ENCODE measurements around the gene CTNNA3.

CTNNA3 gene

DNA sequence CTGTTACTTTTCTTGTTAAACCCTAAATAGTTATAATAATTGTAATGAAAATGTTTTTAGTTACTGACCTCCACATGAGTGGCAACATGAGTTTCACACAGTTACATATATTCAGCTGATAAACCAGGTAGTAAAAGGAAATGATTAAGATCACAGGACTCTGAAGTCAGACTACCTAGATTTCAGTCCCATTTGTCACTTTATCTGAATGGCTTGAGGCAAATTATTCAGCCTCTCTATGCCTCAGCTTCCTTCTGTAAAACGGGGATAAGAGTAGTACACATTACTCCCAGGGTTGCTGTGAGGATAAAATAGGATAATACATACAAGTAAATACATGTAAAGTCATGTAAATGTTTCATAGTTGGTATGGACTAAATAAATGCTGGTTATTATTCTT, 1024.4 kb downstream of the CTNNA3 start:
- TF ChIP-seq, protein P1, sequence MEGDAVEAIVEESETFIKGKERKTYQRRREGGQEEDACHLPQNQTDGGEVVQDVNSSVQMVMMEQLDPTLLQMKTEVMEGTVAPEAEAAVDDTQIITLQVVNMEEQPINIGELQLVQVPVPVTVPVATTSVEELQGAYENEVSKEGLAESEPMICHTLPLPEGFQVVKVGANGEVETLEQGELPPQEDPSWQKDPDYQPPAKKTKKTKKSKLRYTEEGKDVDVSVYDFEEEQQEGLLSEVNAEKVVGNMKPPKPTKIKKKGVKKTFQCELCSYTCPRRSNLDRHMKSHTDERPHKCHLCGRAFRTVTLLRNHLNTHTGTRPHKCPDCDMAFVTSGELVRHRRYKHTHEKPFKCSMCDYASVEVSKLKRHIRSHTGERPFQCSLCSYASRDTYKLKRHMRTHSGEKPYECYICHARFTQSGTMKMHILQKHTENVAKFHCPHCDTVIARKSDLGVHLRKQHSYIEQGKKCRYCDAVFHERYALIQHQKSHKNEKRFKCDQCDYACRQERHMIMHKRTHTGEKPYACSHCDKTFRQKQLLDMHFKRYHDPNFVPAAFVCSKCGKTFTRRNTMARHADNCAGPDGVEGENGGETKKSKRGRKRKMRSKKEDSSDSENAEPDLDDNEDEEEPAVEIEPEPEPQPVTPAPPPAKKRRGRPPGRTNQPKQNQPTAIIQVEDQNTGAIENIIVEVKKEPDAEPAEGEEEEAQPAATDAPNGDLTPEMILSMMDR (IDR thresholded peaks at IDR 0.05; ENCODE audit: low read depth, low read length): no peak
- no peak overlapping the region for H3K4me3 ChIP-seq (ENCODE audit: low read depth, low read length)

DNA sequence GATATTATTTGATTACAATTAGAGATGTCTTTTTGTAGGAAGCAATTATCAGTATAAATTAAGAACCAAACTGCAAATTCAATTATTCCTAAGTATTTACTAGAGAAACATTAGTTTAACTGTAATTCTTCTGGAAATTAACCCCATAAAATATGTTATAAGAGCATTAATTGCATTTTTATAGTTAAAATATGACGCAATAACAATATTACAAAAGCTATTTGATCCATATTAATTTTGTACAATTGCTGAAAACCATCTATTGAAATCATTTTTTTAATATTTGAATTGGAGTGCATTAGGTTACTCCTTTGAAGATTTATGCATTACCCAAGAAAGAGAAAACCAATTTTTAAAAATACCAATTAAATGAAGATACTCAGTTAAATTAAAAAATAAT, 1024.9 kb downstream of the CTNNA3 start:
- TF ChIP-seq, protein P1 (IDR thresholded peaks at IDR 0.05; ENCODE audit: low read depth, low read length): no peak

DNA sequence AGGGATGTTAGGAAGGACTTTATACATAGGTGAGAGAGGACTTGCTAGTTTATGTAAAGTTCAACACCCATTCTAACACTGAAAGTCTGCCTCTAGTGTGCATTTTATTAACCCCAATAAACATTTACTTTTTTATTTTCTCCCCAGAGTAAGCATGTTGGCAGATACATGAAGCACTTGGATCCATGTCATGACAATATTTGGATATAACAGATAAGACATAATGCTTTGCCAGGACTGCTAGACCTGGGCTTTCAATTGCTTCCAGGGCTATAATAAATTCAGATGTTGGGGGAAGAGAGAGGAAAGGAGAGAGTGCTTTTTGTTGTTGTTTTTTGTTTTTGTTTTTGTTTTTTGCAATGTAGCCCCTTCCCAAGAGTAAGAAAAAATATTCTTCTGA, 1039.5 kb downstream of the CTNNA3 start:
- TF ChIP-seq, protein P1 (IDR thresholded peaks at IDR 0.05; ENCODE audit: low read depth, low read length): no peak
- no peak overlapping the region for H3K4me3 ChIP-seq (ENCODE audit: low read depth, low read length)

More for the DNA sequence above, 1024.9 kb downstream of the CTNNA3 start:
- no peak overlapping the region for H3K4me3 ChIP-seq (ENCODE audit: low read depth, low read length)

DNA sequence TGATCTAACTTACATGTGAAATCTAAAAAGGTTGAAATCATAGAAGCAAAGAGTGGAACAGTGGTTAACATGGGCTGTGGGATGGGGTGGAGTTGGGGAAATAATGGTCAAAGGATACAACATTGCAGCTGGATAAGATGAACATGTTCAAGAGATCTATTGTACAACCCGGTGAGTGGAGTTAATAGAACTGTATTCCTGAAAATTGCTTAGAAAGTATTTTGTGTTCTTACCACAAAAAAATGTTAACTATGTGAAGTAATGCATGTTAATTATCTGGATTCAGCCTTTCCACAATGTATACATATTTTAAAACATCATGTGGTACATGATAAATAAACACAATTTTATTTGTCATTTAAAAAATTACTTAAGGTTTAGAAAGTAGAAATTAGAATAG, 1041.1 kb downstream of the CTNNA3 start:
- H3K4me3 ChIP-seq (ENCODE audit: low read depth, low read length): no peak overlapping the region
- TF ChIP-seq, protein P1 (IDR thresholded peaks at IDR 0.05; ENCODE audit: low read depth, low read length): no peak

DNA sequence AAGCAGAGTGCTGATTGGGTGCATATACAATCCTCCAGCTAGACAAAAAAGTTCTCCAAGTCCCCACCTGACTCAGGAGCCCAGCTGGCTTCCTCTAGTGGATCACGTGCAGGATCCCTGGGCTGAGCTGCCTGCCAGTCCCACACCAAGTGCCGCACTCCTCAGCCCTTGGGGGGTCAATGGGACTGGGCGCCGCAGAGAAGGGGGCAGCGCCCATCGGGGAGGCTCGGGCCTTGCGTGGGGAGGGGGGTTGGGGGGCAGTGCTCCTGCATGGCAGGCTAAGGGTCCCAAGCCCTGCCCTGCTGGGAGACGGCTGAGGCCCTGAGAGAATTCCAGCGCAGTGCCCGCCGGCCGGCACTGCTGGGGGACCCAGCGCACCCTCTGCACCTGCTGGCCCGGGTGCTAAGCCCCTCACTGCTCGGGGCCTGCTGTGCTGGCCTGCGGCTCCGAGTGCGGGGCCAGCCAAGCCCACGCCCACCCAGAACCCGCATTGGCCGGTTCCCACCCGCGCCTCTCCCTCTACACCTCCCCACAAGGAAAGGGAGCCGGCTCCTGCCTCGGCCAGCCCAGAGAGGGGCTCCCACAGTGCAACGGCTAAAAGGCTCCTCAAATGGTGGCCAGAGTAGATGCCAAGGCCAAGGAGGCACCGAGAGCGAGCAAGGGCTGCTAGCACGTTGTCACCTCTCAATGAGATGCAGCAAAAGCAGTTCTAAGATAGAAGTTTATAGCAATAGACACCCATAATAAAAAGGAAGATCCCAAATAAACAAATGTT, 1044.5 kb downstream of the CTNNA3 start:
- TF ChIP-seq, protein P1 (IDR thresholded peaks at IDR 0.05; ENCODE audit: low read depth, low read length): no peak
- H3K4me3 ChIP-seq (ENCODE audit: low read depth, low read length): no peak overlapping the region

DNA sequence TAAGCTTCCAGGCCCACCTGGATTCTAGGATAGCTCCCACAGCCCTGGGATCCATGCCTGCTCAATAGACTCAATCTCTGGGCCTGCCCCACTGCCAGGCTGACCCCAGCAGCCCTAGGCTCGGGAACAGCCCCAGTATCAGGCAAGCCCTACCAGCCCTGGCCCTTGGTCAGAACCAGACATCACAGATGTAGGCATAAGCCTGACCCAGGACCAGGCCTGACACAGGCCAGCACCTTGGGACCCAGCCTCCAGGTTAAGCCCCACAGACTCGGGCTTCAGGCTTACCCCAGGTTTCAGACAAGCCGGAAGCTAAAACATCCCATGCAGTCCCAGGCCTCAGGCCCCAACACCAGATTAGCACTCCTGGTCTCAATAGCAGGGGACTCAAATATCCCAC, 1046.4 kb downstream of the CTNNA3 start:
- no peak overlapping the region for H3K4me3 ChIP-seq (ENCODE audit: low read depth, low read length)
- TF ChIP-seq, protein P1 (IDR thresholded peaks at IDR 0.05; ENCODE audit: low read depth, low read length): no peak

DNA sequence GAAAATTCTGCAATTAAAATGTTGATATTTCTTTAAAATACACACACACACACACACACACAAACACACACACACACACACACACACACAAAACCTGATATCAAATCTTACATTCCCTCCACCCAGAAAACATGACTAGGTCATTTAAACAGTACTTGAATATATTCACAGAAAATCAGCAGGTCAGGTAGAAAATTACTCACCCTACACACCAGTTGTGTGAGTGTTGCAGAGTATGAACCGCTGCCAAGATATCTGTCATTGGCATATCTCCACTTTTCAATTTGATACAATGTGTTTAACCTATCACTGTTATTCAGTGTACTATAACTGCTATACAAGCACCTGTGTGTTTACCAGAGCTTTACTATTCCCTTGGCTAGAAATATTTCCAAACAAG, 1053.8 kb downstream of the CTNNA3 start:
- no peak overlapping the region for H3K4me3 ChIP-seq (ENCODE audit: low read depth, low read length)
- TF ChIP-seq, protein P1 (IDR thresholded peaks at IDR 0.05; ENCODE audit: low read depth, low read length): no peak
